ENCODE data around the gene OVCH2.
A peak's percentile ranks its signal among the peaks of the same experiment; 100 is the strongest.

Gene OVCH2

DNA sequence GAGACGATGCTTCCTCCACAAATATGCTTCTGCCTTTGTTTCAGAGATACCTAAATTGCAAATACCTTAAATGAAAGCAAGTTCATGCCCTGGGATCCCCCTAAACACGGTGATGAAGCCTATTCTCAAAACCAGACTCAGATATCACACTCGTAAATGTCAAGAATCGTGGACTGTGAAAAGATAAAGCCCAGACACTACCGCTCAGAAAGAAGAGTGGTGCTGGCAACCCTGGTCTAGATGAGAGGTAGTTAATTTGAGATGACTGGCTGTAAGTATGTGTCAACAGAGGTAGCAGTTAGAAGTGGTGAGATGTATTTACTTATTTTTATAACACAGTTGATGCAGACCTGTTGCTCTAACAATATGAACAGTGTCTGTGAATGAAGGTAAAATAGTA is 2.5 kb downstream of the OVCH2 start:
- no peaks in the 10 kb centered on the region for H3K27me3 ChIP-seq (ENCODE audit: insufficient read depth, low read length)
- H3K4me3 ChIP-seq (ENCODE audit: low read depth, low read length, poor library complexity, severe bottlenecking) = no peak overlapping the region
- H2AFZ ChIP-seq (ENCODE audit: low read length) = no peak overlapping the region
- no peaks in the 10 kb centered on the region for H3K9me2 ChIP-seq (ENCODE audit: low read depth, low read length)
- no peaks in the 10 kb centered on the region for H3K36me3 ChIP-seq (ENCODE audit: insufficient read depth, low read length)
- no peaks in the 10 kb centered on the region for H3K9me3 ChIP-seq (ENCODE audit: low read length)
- no peaks in the 10 kb centered on the region for H3K79me2 ChIP-seq (ENCODE audit: insufficient read depth, low read length)
- TF ChIP-seq, protein P1, sequence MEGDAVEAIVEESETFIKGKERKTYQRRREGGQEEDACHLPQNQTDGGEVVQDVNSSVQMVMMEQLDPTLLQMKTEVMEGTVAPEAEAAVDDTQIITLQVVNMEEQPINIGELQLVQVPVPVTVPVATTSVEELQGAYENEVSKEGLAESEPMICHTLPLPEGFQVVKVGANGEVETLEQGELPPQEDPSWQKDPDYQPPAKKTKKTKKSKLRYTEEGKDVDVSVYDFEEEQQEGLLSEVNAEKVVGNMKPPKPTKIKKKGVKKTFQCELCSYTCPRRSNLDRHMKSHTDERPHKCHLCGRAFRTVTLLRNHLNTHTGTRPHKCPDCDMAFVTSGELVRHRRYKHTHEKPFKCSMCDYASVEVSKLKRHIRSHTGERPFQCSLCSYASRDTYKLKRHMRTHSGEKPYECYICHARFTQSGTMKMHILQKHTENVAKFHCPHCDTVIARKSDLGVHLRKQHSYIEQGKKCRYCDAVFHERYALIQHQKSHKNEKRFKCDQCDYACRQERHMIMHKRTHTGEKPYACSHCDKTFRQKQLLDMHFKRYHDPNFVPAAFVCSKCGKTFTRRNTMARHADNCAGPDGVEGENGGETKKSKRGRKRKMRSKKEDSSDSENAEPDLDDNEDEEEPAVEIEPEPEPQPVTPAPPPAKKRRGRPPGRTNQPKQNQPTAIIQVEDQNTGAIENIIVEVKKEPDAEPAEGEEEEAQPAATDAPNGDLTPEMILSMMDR (IDR thresholded peaks at IDR 0.05; ENCODE audit: low read length) = no peak
- no peaks in the 10 kb centered on the region for H3K4me1 ChIP-seq (ENCODE audit: insufficient read depth, low read length, severe bottlenecking)
- no peak overlapping the region for H3K4me2 ChIP-seq (ENCODE audit: low read length)
- H3F3A ChIP-seq (ENCODE audit: insufficient read depth, low read length) = no peaks in the 10 kb centered on the region
- H4K20me1 ChIP-seq (ENCODE audit: insufficient read depth, low read length) = no peaks in the 10 kb centered on the region
- no peak overlapping the region for H3K27ac ChIP-seq (ENCODE audit: low read depth, low read length, poor library complexity, severe bottlenecking)
- H3K9ac ChIP-seq (ENCODE audit: low read length) = no peak overlapping the region

DNA sequence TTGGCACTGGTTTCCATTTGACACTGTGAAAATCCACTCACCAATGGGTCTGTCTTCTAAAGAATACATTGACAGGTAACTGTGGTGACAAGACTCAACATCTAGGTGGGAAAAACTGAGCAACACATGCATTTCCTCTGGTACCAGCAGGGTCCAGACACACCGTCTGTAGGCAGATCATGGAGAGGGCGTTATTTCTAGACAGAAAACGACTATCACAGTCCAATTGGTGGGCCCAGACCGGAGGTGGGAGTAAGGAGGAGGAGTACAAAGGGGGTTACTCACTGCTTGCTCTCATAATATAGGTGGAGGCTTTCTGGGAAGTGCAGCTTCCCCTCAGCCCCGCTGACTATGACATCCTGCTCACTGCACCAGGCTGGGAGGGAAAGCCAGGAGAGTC is 9.9 kb downstream of the OVCH2 start:
- H3K4me1 ChIP-seq (ENCODE audit: insufficient read depth, low read length, severe bottlenecking) = peaks cover 4% of the 10 kb centered on the region
- H4K20me1 ChIP-seq (ENCODE audit: insufficient read depth, low read length) = no peaks in the 10 kb centered on the region
- no peak overlapping the region for H3K4me3 ChIP-seq (ENCODE audit: low read depth, low read length, poor library complexity, severe bottlenecking)
- no peaks in the 10 kb centered on the region for H3K9me2 ChIP-seq (ENCODE audit: low read depth, low read length)
- H3K4me2 ChIP-seq (ENCODE audit: low read length) = no peak overlapping the region
- no peaks in the 10 kb centered on the region for H3F3A ChIP-seq (ENCODE audit: insufficient read depth, low read length)
- TF ChIP-seq, protein P1 (IDR thresholded peaks at IDR 0.05; ENCODE audit: low read length) = no peak
- no peak for TF ChIP-seq EZH2 (IDR thresholded peaks at IDR 0.05; ENCODE audit: borderline replicate concordance, low read length)
- H3K9ac ChIP-seq (ENCODE audit: low read length) = no peak overlapping the region
- no peak overlapping the region for H3K27ac ChIP-seq (ENCODE audit: low read depth, low read length, poor library complexity, severe bottlenecking)
- H2AFZ ChIP-seq (ENCODE audit: low read length) = no peak overlapping the region
- no peaks in the 10 kb centered on the region for H3K9me3 ChIP-seq (ENCODE audit: low read length)
- no peaks in the 10 kb centered on the region for H3K36me3 ChIP-seq (ENCODE audit: insufficient read depth, low read length)
- H3K27me3 ChIP-seq (ENCODE audit: insufficient read depth, low read length) = no peaks in the 10 kb centered on the region
- no peaks in the 10 kb centered on the region for H3K79me2 ChIP-seq (ENCODE audit: insufficient read depth, low read length)

DNA sequence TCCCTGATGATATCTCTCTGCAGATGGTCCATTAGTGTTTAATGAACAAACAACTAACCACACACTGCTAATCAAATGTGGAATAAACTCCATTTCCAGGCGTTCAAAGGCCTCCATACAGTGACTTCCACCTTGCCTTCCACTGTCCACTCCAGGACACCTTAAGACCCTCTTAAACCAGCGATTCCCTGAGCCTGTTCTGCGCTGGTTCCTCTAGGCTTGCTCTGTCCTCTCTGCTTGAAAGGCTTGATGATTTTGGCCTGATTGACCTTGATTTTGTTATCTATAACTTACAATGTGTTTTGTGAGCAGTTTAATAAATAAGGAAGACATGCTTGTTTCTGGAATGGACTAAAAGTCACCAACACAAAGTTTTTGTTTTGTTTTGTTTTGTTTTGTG is 12.0 kb downstream of the OVCH2 start:
- Histone ChIP-seq H3F3A (ENCODE audit: insufficient read depth, low read length) (no peaks in the 10 kb centered on the region), H4K20me1 (ENCODE audit: insufficient read depth, low read length) (no peaks in the 10 kb centered on the region), H3K36me3 (ENCODE audit: insufficient read depth, low read length) (no peaks in the 10 kb centered on the region), H3K4me1 (ENCODE audit: insufficient read depth, low read length, severe bottlenecking) (peaks cover 4% of the 10 kb centered on the region), H3K4me3 (ENCODE audit: low read depth, low read length, poor library complexity, severe bottlenecking) (no peak overlapping the region), H3K27me3 (ENCODE audit: insufficient read depth, low read length) (no peaks in the 10 kb centered on the region), H3K9me2 (ENCODE audit: low read depth, low read length) (no peaks in the 10 kb centered on the region), H3K27ac (ENCODE audit: low read depth, low read length, poor library complexity, severe bottlenecking) (no peak overlapping the region), H3K9ac (ENCODE audit: low read length) (no peak overlapping the region), H3K9me3 (ENCODE audit: low read length) (no peaks in the 10 kb centered on the region), H3K79me2 (ENCODE audit: insufficient read depth, low read length) (no peaks in the 10 kb centered on the region), H3K4me2 (ENCODE audit: low read length) (0 out of 2 replicates have a peak overlapping the region, but pooled peaks have one; percentile 10), H2AFZ (ENCODE audit: low read length) (no peak overlapping the region)
- TF ChIP-seq EZH2 (IDR thresholded peaks at IDR 0.05; ENCODE audit: borderline replicate concordance, low read length) = no peak
- TF ChIP-seq, protein P1 (IDR thresholded peaks at IDR 0.05; ENCODE audit: low read length) = no peak
